Sciatic nerve (tissue), 2 donors: Measurements from ENCODE around the gene LIN28B. TPM values are rescaled to one million over a fixed set of nuclear protein-coding genes. Genes with fewer than 3 reads are reported as not detected.
"Not testable (repeated sequence)": the region's sequence is repeated elsewhere in the genome, so short reads cannot be mapped to it uniquely, and the experiment has no call there.

Experiments used
- ATAC-seq: fragments of 200-7000 bp; cut with Tn5 transposase; one replicate; pipeline ENCODE4 v1.9.1; 2020; ENCODE audit warnings: mild to moderate bottlenecking, moderate library complexity
- DNase-seq: peaks from one replicate; pipeline ENCODE4 v3.0.0-alpha.2; 2020; ENCODE audit warnings: low spot score
- intact Hi-C: fragments of 100-400 bp; cut with DNase I; formaldehyde crosslinking; loops from one replicate; pipeline ENCODE4 v1.14.2; 2022
- total RNA-seq: library from RNA; stranded (reverse); fragmentation: NEBNext Ultra II Directional; extraction: Animal tissue kit (Norgen Biotek cat#: 25700); gene quantifications from one replicate; pipeline ENCODE4 v1.2.1, GENCODE V29; 2021
- donor health status: DM: no; HTN: no; CAD: no.
- donor health status: DM: no; HTN: no; CAD: no.

The LIN28B gene
- total RNA-seq, 1 donor from 2014 or later, result not detected

DNA sequence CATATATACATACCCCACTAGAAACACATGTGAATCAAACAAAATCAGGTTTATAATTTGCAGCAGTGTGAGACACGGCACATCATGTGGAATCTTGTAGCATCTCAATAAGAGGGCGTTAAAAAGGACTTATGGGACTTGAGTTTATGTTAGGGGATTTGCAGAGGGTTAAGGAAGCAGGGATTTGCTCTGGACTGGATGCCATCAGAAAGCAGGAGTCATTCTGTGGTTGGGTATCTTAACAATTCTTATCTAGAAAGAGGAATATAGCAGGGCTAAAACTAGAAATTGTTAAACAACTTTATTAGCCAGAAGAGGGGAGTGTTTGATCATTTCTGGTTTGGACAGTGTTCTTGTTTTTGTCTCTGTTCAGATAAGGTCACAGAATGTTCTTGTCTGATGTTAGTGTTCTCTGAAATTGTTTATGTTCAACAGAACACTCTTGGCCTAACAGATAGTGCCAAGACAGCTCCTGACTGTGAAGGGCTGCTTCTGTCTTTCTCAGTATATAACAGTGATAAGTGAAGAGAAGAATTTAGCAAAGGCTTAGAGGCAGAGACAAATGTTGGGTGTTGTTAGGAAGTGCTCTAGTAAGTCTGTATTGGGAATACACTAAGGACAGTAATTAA is 39.2 kb downstream of the LIN28B start:
- ATAC-seq, result peak; percentile 77

GRCh38 chr6:105001063-105001462 is 44.2 kb downstream of the LIN28B start:
- DNase-seq (no peak), ATAC-seq (no peak)
- intact Hi-C loops, result no loop called here

More for the DNA sequence above, 39.2 kb downstream of the LIN28B start:
- no peak for DNase-seq
- intact Hi-C loops, result no loop called here

- DNase-seq (no peak), ATAC-seq (no peak)
- intact Hi-C loops, result no loop called here
Measured at GRCh38 chr6:105001906-105002305, 45.0 kb downstream of the LIN28B start.

GRCh38 chr6:105005451-105005850 is 48.5 kb downstream of the LIN28B start:
- ATAC-seq (no peak), DNase-seq (no peak)
- intact Hi-C loops, result no loop called here

DNA sequence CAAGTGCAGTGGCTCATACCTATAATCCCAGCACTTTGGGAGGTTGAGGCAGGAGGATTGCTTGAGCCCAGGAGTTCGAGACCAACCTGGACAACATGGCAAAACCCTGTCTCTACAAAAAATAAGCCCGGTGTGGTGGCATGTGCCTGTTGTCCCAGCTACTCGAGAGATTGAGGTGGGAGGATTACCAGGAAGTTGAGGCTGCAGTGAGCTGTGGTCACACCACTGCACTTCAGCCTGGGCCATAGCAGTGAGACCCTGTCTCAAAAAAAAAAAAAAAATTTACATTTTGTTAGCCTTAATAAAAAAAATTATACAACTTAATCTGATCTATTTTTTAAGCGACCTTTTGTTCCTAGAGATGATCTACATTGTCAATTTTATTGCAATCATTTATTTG is 56.6 kb downstream of the LIN28B start:
- intact Hi-C loops, ATAC-seq, DNase-seq: not testable (repeated sequence)

DNA sequence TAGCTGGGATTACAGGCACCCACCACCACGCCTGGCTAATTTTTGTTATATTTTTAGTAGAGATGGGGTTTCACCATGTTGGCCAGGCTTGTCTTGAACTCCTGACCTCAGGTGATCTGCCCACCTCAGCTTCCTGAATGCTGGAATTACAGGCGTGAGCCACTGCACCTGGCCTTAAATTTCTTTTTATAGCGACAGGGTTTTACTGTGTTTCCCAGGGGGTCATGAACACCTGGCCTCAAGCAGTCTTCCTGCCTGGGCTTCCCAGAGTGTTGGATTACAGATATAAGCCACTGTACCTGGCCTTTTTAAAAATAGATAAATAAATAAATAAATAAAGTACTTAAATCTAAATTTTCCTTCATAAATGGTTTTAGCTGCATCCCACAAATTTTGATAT is 57.5 kb downstream of the LIN28B start:
- intact Hi-C loops, result no loop called here
- DNase-seq, result no peak
- no peak for ATAC-seq

DNA sequence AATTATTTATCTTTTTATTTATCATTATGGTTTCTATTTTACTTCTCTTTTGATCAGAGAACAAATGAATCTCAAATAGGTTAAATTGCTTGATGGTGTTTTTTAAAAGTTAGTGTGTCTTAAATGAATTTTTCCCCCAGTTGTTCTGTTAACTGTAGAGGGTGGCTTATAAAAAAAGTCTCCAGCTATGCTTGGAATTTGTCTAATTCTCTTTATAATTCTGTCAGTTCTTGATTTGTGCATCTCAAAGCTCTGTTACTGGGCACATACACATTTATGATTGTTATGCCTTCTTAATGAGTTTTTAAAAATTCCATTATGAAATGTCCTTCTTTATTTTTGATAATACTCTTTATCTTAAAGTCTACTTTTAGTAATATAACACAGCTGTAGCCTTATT is 58.0 kb downstream of the LIN28B start:
- DNase-seq (no peak), ATAC-seq (no peak)
- intact Hi-C loops, result no loop called here

GRCh38 chr6:105015482-105015881 is 58.6 kb downstream of the LIN28B start:
- ATAC-seq, result no peak
- intact Hi-C loops, result no loop called here
- DNase-seq, result no peak

- ATAC-seq (no peak), DNase-seq (no peak)
- intact Hi-C loops, result no loop called here
Measured at GRCh38 chr6:105019285-105019684, 62.4 kb downstream of the LIN28B start.

DNA sequence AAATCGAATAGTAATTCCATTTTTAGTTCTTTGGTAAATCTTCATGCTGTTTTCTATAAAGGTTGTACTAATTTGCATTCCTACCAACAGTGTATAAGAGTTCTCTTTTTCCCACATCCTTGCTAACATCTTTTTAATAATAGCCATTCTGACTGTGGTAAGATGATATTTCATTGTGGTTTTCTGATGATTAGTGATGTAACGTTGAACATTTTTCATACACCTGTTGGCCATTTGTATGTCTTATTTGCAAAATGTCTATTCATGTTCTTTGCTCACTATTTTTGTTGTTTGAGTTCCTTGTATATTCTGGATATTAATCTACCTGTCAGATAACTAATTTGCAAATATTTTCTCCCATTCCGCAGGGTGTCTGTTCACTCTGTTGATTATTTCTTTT is 64.5 kb downstream of the LIN28B start:
- ATAC-seq (no peak), DNase-seq (no peak)
- intact Hi-C loops, result no loop called here

- intact Hi-C loops, result no loop called here
- ATAC-seq, result no peak
- DNase-seq, result no peak
Measured at GRCh38 chr6:105022416-105022815, 65.5 kb downstream of the LIN28B start.

- ATAC-seq (no peak), DNase-seq (no peak)
- intact Hi-C loops, result no loop called here
Measured at GRCh38 chr6:105024803-105025202, 67.9 kb downstream of the LIN28B start.

DNA sequence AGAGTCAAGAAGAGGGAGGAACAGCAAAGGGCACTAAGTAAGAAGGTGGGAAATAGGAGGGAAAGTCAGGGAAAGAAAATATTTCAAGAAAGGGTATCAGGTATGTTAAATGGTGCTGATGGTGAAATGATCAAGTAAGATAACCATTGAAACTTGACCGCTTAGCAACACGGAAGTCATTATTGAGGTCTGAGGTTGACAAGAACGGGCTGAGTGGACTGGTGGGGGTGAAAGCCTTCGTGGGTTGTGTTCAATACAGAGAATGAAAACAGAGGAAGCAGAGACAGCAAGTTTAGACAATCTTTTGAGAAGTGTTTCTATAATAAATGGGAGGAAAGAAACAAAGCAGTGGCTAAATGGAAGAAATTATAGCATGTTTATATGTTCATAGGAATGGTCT is 72.0 kb downstream of the LIN28B start:
- ATAC-seq (no peak), DNase-seq (no peak)
- intact Hi-C loops, result no loop called here

GRCh38 chr6:105029581-105029980 is 72.7 kb downstream of the LIN28B start:
- DNase-seq (no peak), ATAC-seq (no peak)
- intact Hi-C loops, result no loop called here

- ATAC-seq, result no peak
- DNase-seq, result no peak
- intact Hi-C loops, result no loop called here
Measured at GRCh38 chr6:105034470-105034869, 77.6 kb downstream of the LIN28B start.

GRCh38 chr6:105035299-105035698 is 78.4 kb downstream of the LIN28B start:
- DNase-seq (no peak), ATAC-seq (no peak)
- intact Hi-C loops, result no loop called here

DNA sequence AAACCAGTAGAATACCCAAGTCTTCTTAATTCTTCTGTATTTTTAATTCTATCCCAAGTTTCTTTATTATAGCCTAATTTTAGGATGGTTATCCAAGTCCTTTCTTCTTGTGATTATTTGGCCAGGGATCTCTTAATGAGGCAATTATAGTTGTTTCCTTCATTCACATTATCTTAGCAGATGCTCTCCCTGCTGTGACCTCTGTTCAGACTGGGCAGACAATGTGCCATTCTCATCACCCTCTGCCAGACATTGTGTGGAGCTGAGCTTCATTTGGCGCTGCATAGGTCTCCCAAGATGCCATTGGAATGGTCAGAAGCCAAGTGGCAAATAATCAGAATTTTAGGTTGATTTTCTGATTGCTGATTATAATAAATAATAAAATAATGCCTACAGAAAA is 79.4 kb downstream of the LIN28B start:
- no peak for DNase-seq
- intact Hi-C loops, result no loop called here
- no peak for ATAC-seq

- no peak for ATAC-seq
- DNase-seq, result no peak
- intact Hi-C loops, result no loop called here
Measured at GRCh38 chr6:105038259-105038658, 81.4 kb downstream of the LIN28B start.

DNA sequence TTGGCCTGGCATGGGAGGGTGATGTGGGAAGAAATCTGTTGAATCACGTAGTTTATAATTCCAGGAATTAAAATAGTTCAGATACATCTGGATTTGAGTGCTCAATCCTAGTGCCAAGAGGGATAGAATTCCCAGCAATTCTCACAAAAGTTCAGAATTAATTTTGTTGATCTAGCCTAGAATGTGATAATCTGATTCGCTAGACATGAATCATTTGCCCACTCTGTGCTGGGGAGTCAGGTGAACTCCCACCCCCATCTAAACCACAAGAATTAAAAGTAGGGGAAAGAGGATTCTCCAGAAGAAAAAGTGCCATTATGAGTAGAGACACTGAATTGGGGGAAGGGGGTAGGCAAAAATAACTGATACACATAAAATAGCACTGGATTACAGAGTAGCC is 85.0 kb downstream of the LIN28B start:
- intact Hi-C loops, result no loop called here
- ATAC-seq, result no peak
- no peak for DNase-seq

GRCh38 chr6:105042648-105043047 is 85.7 kb downstream of the LIN28B start:
- DNase-seq (no peak), ATAC-seq (no peak)
- intact Hi-C loops, result no loop called here

DNA sequence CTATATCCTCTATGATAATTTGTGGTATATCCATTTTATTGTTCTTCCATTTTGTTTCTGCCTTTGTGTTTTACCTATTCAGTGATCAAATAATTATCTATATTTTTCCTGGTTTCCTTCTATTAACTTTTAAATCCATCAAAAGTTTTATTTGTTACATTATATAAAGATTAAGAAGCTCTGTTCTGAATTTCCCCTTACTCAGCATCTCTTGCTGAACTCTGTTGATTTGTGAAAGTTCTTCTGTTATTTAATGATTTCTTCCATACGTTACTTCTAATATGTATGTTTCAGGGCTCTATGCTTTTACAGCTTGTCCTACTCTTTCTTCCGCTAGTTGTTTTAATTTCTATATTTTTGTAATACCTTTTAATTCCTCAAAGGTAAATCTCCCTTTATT is 87.1 kb downstream of the LIN28B start:
- no peak for ATAC-seq
- DNase-seq, result no peak
- intact Hi-C loops, result no loop called here

GRCh38 chr6:105045526-105045925 is 88.6 kb downstream of the LIN28B start:
- no peak for DNase-seq
- intact Hi-C loops, result no loop called here
- no peak for ATAC-seq
